ENCODE measurements around the gene TMEM11.

The TMEM11 gene

DNA sequence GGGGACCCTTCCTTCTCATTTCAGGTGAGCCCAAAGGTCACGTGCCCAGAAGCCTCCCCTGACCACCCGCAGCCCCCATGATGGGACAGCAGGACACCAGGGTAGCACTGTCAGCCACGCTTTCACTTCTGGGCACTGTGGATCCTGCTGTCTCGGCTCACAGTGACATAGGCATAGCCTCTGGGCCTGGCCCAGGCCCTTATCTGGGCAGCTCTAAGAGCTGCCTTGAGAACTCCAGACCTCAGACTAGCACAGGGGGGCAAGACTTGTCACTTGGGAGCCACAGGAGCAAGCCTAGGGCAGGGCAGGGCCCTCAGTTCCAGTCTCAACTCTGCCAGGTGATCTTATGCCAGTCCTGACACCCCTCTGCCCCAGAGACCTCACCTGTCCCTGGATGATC, 34.5 kb upstream of the TMEM11 start:
- no peak for DNase-seq (ENCODE audit: low read depth)
- H3K4me3 ChIP-seq (ENCODE audit: control insufficient read depth, low read depth, low read length): no peak overlapping the region
- TF ChIP-seq, protein P1, sequence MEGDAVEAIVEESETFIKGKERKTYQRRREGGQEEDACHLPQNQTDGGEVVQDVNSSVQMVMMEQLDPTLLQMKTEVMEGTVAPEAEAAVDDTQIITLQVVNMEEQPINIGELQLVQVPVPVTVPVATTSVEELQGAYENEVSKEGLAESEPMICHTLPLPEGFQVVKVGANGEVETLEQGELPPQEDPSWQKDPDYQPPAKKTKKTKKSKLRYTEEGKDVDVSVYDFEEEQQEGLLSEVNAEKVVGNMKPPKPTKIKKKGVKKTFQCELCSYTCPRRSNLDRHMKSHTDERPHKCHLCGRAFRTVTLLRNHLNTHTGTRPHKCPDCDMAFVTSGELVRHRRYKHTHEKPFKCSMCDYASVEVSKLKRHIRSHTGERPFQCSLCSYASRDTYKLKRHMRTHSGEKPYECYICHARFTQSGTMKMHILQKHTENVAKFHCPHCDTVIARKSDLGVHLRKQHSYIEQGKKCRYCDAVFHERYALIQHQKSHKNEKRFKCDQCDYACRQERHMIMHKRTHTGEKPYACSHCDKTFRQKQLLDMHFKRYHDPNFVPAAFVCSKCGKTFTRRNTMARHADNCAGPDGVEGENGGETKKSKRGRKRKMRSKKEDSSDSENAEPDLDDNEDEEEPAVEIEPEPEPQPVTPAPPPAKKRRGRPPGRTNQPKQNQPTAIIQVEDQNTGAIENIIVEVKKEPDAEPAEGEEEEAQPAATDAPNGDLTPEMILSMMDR (conservative IDR thresholded peaks at IDR 0.05; ENCODE audit: control insufficient read depth, insufficient read depth, low read depth, low read length): no peak

- TF ChIP-seq, protein P1 (conservative IDR thresholded peaks at IDR 0.05; ENCODE audit: control insufficient read depth, insufficient read depth, low read depth, low read length): no peak
- DNase-seq (ENCODE audit: low read depth): no peak
- H3K4me3 ChIP-seq (ENCODE audit: control insufficient read depth, low read depth, low read length): no peak overlapping the region
Observed at GRCh38 chr17:21247552-21248258, 33.7 kb upstream of the TMEM11 start.

- no peak for DNase-seq (ENCODE audit: low read depth)
- TF ChIP-seq, protein P1 (conservative IDR thresholded peaks at IDR 0.05; ENCODE audit: control insufficient read depth, insufficient read depth, low read depth, low read length): no peak
- H3K4me3 ChIP-seq (ENCODE audit: control insufficient read depth, low read depth, low read length): no peak overlapping the region
Observed at GRCh38 chr17:21246698-21247097, 32.7 kb upstream of the TMEM11 start.

DNA sequence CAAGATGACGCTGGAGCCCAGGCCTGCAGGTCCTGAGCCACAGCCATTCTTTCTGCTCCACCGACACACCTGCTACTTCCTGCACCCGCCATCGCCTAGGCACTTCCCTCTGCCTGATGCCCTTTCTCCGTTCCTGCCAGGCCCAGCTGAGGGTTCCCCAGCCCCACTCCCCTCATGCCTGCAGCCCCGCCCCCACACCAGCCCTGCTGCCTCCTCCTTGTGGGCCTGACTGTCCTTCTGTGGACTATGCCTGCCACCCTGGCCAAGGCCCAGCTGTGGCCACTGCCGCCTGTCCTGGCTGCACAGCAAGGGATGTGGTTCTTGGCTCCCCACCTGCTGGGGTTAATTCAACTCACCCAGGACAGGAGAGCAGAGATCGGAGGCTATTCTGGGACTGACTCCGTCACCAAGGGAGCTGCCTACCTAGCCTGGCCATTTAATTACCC, 31.7 kb upstream of the TMEM11 start:
- TF ChIP-seq, protein P1 (conservative IDR thresholded peaks at IDR 0.05; ENCODE audit: control insufficient read depth, insufficient read depth, low read depth, low read length): no peak
- no peak for DNase-seq (ENCODE audit: low read depth)
- H3K4me3 ChIP-seq (ENCODE audit: control insufficient read depth, low read depth, low read length): no peak overlapping the region

DNA sequence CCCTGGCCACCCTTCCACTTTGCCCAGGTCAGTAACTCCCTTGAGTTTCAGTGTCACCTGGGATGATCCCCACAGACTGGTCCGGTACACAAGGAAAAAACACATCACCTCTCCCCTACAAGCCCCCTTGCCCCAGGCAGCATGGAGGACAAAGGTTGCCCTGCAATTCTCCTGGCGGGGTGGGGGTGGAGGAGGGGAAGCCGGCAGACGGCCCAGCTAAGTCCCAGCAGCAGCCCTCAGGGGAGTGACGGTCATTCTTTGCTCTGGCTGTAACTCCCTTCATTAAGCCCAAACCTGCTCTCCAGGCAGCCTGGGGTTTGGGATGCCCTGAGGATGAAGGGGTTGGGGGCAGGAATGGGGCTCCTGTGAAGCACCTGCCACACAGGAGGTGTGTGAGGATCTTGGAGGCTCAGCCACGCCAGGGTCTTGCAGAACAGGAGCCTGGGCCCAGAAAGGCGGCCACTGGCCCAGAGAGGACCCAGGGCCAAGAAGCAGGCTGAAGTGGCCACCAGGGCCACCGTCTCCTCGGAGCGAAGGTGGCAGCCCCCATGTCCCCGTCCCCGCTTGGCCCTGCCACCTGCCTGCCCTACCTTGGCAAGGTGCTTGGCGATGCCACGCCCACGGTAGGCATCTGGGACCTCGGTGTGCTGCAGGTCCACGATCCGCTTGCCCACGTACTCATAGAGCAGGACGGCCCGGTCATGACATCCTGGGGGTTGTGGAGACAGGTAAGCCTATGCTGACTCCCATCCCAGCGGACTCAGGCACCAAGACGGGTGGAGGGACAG, 29.7 kb upstream of the TMEM11 start:
- no peak overlapping the region for H3K4me3 ChIP-seq (ENCODE audit: control insufficient read depth, low read depth, low read length)
- TF ChIP-seq, protein P1 (conservative IDR thresholded peaks at IDR 0.05; ENCODE audit: control insufficient read depth, insufficient read depth, low read depth, low read length): no peak
- no peak for DNase-seq (ENCODE audit: low read depth)

DNA sequence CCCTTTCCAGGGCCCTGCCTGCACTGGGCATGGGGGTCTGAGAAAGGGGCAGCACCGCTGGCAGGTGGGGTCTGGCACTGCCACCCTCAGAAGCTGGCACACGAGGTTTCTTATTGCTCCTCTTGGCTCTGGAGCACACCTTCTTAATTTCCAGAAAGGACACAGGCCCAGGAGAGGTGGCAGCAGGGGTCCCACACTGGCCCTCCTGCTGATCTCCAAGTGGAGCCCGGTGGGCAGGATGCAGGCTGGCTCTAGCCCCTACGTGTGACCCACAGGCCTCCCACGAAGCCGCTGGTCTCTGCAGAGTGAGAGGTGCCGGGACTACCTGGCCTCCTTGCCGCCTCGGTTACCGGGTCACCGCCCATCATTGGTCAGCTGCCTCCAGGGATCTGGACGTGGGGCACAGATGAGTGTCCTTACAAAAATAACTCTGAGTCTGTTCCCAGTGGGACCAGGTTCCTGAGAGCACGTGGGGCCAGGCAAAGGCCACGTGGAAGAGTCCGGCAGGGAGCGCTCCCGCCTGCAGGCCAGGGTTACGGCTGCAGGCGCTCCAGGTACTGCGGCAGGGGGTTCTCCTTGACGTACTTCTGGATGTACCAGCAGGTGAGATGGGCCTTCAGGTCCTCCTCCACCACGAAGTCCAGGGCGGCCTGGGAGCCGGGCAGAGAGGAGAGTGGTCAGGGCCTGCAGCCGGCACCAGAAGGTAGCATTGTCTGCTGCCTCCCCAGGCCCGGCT, 29.0 kb upstream of the TMEM11 start:
- TF ChIP-seq, protein P1 (conservative IDR thresholded peaks at IDR 0.05; ENCODE audit: control insufficient read depth, insufficient read depth, low read depth, low read length): no peak
- H3K4me3 ChIP-seq (ENCODE audit: control insufficient read depth, low read depth, low read length): no peak overlapping the region

More for the DNA sequence above, 29.0 kb upstream of the TMEM11 start:
- DNase-seq (ENCODE audit: low read depth): no peak
